Fibroblast of mammary gland (primary cell): ENCODE results near the gene MAN1A2.
"Not testable (repeated sequence)": the region's sequence is repeated elsewhere in the genome, so short reads cannot be mapped to it uniquely, and the experiment has no call there.

ENCODE experiments used
- DNase-seq: peaks from one replicate; pipeline ENCODE4 v3.0.0-alpha.2; 2010; ENCODE audit warnings: low read depth
- H3K4me3 ChIP-seq: 2 replicates; pipeline ENCODE4 v1.5.1; 2011; ENCODE audit warnings: low read depth, mild to moderate bottlenecking, low read length, moderate library complexity; ENCODE audit not compliant: control insufficient read depth
- CTCF ChIP-seq: conservative IDR thresholded peaks from 2 replicates; pipeline ENCODE4 v1.5.1; 2011; ENCODE audit warnings: low read depth, low read length, inconsistent platforms; ENCODE audit not compliant: control insufficient read depth, insufficient read depth

The MAN1A2 gene

DNA sequence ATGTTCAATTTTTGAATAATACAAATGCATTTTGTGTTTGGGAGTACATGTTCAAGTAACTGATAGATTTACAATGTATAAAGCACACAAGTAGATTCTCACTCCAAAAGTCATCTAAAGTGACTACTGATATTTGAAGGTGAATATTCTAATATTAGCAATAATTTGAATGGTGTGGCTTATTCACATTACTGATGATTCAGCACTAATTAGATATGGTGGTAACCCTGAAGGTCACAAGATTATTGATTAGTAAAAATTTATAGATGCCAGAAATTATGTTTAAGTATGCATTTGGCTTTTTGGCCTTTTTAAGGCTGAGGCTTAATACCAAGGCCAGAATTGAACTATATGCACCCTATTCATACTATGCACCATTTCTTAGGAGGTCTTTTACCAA, 186.2 kb downstream of the MAN1A2 start:
- no peak for DNase-seq
- no peak for TF ChIP-seq CTCF
- no peak overlapping the region for H3K4me3 ChIP-seq

DNA sequence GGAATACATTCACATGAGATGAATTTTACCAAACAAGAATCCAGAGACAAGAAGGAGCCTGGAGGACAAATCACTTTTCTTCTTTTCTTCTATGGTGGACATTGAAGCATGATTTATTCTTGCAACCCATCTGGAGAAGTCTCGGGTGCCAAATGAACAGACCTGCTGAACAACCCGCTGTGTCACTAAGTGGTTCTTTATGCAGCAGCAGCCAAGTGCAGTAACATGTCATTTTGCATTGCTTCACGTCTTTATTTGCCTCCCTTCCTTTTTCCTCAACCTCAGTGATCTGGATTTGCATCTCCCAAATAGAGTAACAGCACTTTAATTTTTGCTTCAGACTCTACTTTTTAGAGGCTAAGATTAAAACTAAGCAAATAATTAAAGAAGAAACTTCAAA, 188.6 kb downstream of the MAN1A2 start:
- TF ChIP-seq CTCF = no peak

DNA sequence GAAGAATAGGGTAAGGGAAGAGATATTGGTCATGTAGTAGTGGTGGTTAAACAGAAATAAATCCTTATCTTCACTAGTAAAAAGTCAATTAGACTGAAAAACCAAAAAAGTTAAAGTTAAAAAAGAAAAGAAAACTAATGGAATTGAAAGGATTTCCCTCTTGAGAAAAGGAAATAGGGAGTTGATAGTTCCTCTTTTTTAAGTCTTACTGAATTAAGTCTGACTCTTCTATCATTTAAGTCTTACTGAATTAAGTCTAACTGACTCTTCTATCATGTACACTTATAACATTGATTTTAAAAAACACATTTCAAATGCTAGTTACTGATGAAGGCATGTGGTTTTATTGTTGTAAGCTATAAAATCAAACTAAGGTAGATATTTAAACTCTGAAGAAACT, 189.1 kb downstream of the MAN1A2 start:
- H3K4me3 ChIP-seq = no peak overlapping the region
- DNase-seq = no peak
- TF ChIP-seq CTCF = no peak

More for the DNA sequence above, 188.6 kb downstream of the MAN1A2 start:
- no peak overlapping the region for H3K4me3 ChIP-seq
- no peak for DNase-seq

DNA sequence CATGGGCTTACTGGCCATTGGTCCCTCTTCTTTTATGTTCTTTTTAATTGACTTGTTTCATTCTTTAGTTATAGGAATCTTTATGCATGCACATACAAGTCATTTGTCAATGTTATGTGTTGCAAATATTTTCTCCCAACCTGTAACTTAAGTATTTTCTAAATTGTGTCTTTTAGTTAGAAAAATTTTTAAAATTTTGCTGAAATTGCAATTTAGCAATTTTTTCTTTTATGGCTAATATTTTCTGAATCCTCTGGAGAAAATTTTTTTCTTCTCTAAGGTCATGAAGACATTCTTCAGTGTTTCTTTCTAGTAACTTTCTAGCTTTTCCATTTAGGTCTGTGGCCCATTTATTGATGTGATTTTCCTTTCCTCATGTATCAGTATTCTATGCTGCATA, 189.7 kb downstream of the MAN1A2 start:
- no peak for DNase-seq
- no peak overlapping the region for H3K4me3 ChIP-seq
- no peak for TF ChIP-seq CTCF

DNA sequence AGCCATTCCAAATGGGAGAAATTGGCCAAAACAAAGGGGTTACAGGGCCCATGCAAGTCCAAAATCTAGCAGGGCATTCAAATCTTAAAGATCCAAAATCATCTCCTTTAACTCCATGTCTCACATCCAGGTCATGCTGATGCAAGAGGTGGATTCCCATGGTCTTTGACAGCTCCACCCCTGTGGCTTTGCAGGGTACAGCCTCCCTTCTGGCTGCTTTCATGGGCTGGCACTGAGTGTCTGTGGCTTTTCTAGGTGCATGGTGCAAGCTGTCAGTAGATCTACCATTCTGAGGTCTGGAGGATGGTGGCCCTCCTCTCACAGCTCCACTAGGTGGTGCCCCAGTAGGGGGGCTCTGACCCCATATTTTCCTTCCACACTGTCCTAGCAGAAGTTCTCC, 191.2 kb downstream of the MAN1A2 start:
- not testable (repeated sequence) for H3K4me3 ChIP-seq, DNase-seq

GRCh38 chr1:117559139-117559538, 191.9 kb downstream of the MAN1A2 start:
- TF ChIP-seq CTCF = no peak
- DNase-seq = no peak

GRCh38 chr1:117559985-117560384, 192.7 kb downstream of the MAN1A2 start:
- no peak overlapping the region for H3K4me3 ChIP-seq
- DNase-seq = no peak
- TF ChIP-seq CTCF = no peak

More at GRCh38 chr1:117559139-117559538, 191.9 kb downstream of the MAN1A2 start:
- no peak overlapping the region for H3K4me3 ChIP-seq
